CD4-positive, alpha-beta T cell (primary cell): ENCODE data around the gene NKX1-2. TPM values are rescaled to one million over a fixed set of nuclear protein-coding genes. Genes with fewer than 3 reads are reported as not detected.

Source experiments
- ATAC-seq: fragments of 200-7000 bp; cut with Tn5 transposase; one replicate; pipeline ENCODE4 v1.10.0; 2022; ENCODE audit warnings: mild to moderate bottlenecking; ENCODE audit not compliant: poor library complexity
- CTCF ChIA-PET: fragments of 350-600 bp; sonication (Branson Sonifier 250); formaldehyde crosslinking; loops from one replicate; lab custom pipeline; 2021; ENCODE audit warnings: antibody characterized with exemption, inconsistent platforms; lab: Charles Lee
- POLR2A ChIA-PET: fragments of 350-600 bp; sonication (Branson Sonifier 250); formaldehyde crosslinking; loops from one replicate; lab custom pipeline; 2021; ENCODE audit warnings: antibody characterized with exemption, inconsistent platforms; lab: Charles Lee
- DNase-seq, 14 experiments: peaks; one replicate each; pipeline ENCODE4 v3.0.0-alpha.2; 2013 to 2020; ENCODE audit warnings: mixed read lengths in 2 of 14
- H3K27ac ChIP-seq, 2 donors: one replicate each; pipeline versions ENCODE4 v1.5.1 to v1.7.0; 2013; ENCODE audit warnings: low read length in 2 of 2, low read depth in 1 of 2, mild to moderate bottlenecking in 1 of 2
- H3K27me3 ChIP-seq, 2 experiments: 1 replicate in 1 of 2; 2 replicates in 1 of 2; pipeline versions ENCODE4 v1.6.1 to v1.7.0; 2013; ENCODE audit warnings: low read length in 2 of 2, control low read depth in 1 of 2, mild to moderate bottlenecking in 1 of 2, moderate library complexity in 1 of 2; ENCODE audit not compliant: insufficient read depth in 2 of 2, control insufficient read depth in 1 of 2
- H3K36me3 ChIP-seq: one replicate; pipeline ENCODE4 v1.6.1; 2013; ENCODE audit warnings: low read length, control low read depth; ENCODE audit not compliant: insufficient read depth
- H3K4me1 ChIP-seq: one replicate; pipeline ENCODE4 v1.6.1; 2013; ENCODE audit warnings: low read length, control low read depth; ENCODE audit not compliant: insufficient read depth
- H3K4me3 ChIP-seq: one replicate; pipeline ENCODE4 v1.5.1; 2013; ENCODE audit warnings: mild to moderate bottlenecking, low read length, moderate library complexity
- H3K9me3 ChIP-seq, 2 experiments: 1 replicate in 1 of 2; 2 replicates in 1 of 2; pipeline versions ENCODE4 v1.6.1 to v1.7.0; 2013; ENCODE audit warnings: low read length in 2 of 2, mild to moderate bottlenecking in 2 of 2, control low read depth in 1 of 2, moderate library complexity in 1 of 2; ENCODE audit not compliant: control insufficient read depth in 1 of 2, insufficient read depth in 1 of 2
- H3K27ac Mint-ChIP-seq: one replicate; pipeline ENCODE4 v1.8.0; 2020; ENCODE audit warnings: mixed read lengths
- H3K27me3 Mint-ChIP-seq: one replicate; pipeline ENCODE4 v1.8.0; 2021; ENCODE audit warnings: mixed read lengths
- H3K36me3 Mint-ChIP-seq: one replicate; pipeline ENCODE4 v1.8.0; 2021; ENCODE audit warnings: low read depth, mixed read lengths
- H3K4me1 Mint-ChIP-seq: one replicate; pipeline ENCODE4 v1.8.0; 2021; ENCODE audit warnings: low read depth, mixed read lengths
- H3K4me3 Mint-ChIP-seq: one replicate; pipeline ENCODE4 v1.8.0; 2020; ENCODE audit warnings: mild to moderate bottlenecking, mixed read lengths
- H3K9me3 Mint-ChIP-seq: one replicate; pipeline ENCODE4 v1.8.0; 2020; ENCODE audit warnings: mixed read lengths
- intact Hi-C, 2 experiments: fragments of 100-400 bp; cut with DNase I in 1 of 2; cut with micrococcal nuclease in 1 of 2; formaldehyde crosslinking; loops; one replicate each; pipeline versions ENCODE4 v1.15.1 to v1.9.0; 2023 to 2025; cut with DNase I, micrococcal nuclease
- total RNA-seq, 174 experiments: library from RNA in 2 of 174; stranded (reverse) in 2 of 174; gene quantifications; one replicate each; pipeline ENCODE4 v1.2.3 and lab custom pipeline; 2021 to 2026
- TF ChIP-seq, protein P1 (sequence below): fragments of 200-600 bp; IDR thresholded peaks from one replicate; pipeline ENCODE4 v1.8.0; 2022; ENCODE audit warnings: antibody characterized with exemption, mild to moderate bottlenecking

The NKX1-2 gene
- total RNA-seq, 2 experiments from 2014 or later: not detected

GRCh38 chr10:124460144-124460543 is 10.3 kb upstream of the NKX1-2 start:
- H3K27ac Mint-ChIP-seq: no peak overlapping the region
- peaks cover 5 to 18% of the 10 kb centered on the region in 2 experiments for H3K27me3 ChIP-seq
- H3K9me3 Mint-ChIP-seq: no peaks in the 10 kb centered on the region
- intact Hi-C loops: loop anchor here in 1 of 2 experiments (2.0 to 5.0 kb wide), 6 partner anchors 71 to 1362 kb away; partner anchors contain the start of genes BCCIP, BUB3, EEF1AKMT2 and FAM53B
- H3K4me1 Mint-ChIP-seq: peaks cover 16% of the 10 kb centered on the region
- ChIA-PET CTCF (no interaction called here), POLR2A (interaction anchor here (0.6 kb wide), 1 partner anchor 504 kb away, joined by 3 read pairs; no protein-coding TSS in a partner anchor)
- no peak overlapping the region for H3K27ac ChIP-seq
- peak overlapping the region; percentile 80 for H3K4me3 Mint-ChIP-seq
- no peaks in the 10 kb centered on the region for H3K36me3 ChIP-seq
- peaks cover 2% of the 10 kb centered on the region for H3K36me3 Mint-ChIP-seq
- DNase-seq (no peak), ATAC-seq (no peak)
- peaks cover 25% of the 10 kb centered on the region for H3K27me3 Mint-ChIP-seq
- H3K4me1 ChIP-seq: peaks cover 25% of the 10 kb centered on the region
- TF ChIP-seq, protein P1, sequence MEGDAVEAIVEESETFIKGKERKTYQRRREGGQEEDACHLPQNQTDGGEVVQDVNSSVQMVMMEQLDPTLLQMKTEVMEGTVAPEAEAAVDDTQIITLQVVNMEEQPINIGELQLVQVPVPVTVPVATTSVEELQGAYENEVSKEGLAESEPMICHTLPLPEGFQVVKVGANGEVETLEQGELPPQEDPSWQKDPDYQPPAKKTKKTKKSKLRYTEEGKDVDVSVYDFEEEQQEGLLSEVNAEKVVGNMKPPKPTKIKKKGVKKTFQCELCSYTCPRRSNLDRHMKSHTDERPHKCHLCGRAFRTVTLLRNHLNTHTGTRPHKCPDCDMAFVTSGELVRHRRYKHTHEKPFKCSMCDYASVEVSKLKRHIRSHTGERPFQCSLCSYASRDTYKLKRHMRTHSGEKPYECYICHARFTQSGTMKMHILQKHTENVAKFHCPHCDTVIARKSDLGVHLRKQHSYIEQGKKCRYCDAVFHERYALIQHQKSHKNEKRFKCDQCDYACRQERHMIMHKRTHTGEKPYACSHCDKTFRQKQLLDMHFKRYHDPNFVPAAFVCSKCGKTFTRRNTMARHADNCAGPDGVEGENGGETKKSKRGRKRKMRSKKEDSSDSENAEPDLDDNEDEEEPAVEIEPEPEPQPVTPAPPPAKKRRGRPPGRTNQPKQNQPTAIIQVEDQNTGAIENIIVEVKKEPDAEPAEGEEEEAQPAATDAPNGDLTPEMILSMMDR: no peak
- no peaks in the 10 kb centered on the region for H3K9me3 ChIP-seq
- no peak overlapping the region for H3K4me3 ChIP-seq

DNA sequence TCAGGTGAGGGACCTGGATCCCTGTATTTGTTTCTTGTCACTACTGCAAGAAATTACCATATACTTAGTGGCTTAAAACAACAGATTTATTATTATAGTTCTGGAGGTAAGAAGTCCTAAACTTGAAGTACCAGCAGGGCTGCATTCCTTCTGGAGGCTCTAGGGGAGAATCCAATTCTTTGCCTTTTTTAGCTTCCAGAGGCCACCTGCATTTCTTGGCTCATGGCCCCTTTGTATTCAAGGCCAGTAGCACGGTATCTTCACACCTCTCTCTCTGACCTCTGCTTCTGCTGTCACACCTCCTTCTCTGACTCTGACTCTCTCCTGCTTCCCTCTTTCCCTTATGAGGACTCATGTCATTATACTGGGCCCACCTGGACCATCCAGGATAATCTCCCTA is 9.6 kb upstream of the NKX1-2 start:
- Histone ChIP-seq H3K4me3 (no peak overlapping the region), H3K4me1 (peaks cover 18% of the 10 kb centered on the region), H3K36me3 (no peaks in the 10 kb centered on the region), H3K27ac (no peak overlapping the region), H3K9me3 (no peaks in the 10 kb centered on the region), H3K27me3 (peaks cover 12 to 21% of the 10 kb centered on the region in 2 experiments)
- H3K9me3 Mint-ChIP-seq: no peaks in the 10 kb centered on the region
- TF ChIP-seq, protein P1: no peak
- ATAC-seq (no peak), DNase-seq (no peak)
- ChIA-PET CTCF (no interaction called here), POLR2A (no interaction called here)
- H3K4me3 Mint-ChIP-seq: no peak overlapping the region
- H3K27ac Mint-ChIP-seq: no peak overlapping the region
- H3K4me1 Mint-ChIP-seq: peaks cover 8% of the 10 kb centered on the region
- peaks cover 33% of the 10 kb centered on the region for H3K27me3 Mint-ChIP-seq
- H3K36me3 Mint-ChIP-seq: no peaks in the 10 kb centered on the region
- intact Hi-C loops: loop anchor here in 1 of 2 experiments (1.0 kb wide), 1 partner anchor 40 kb away; no protein-coding TSS in a partner anchor

- Mint-ChIP-seq H3K27me3 (peaks cover 38% of the 10 kb centered on the region), H3K36me3 (no peaks in the 10 kb centered on the region), H3K27ac (no peak overlapping the region), H3K4me1 (peaks cover 5% of the 10 kb centered on the region), H3K4me3 (no peak overlapping the region), H3K9me3 (no peaks in the 10 kb centered on the region)
- H3K27ac ChIP-seq: no peak overlapping the region
- DNase-seq (no peak), ATAC-seq (no peak)
- no peaks in the 10 kb centered on the region for H3K36me3 ChIP-seq
- H3K4me3 ChIP-seq: no peak overlapping the region
- TF ChIP-seq, protein P1: no peak
- H3K27me3 ChIP-seq: peaks cover 17 to 26% of the 10 kb centered on the region in 2 experiments
- ChIA-PET CTCF (no interaction called here), POLR2A (no interaction called here)
- intact Hi-C loops: loop anchor here in 1 of 2 experiments (1.0 kb wide), 1 partner anchor 40 kb away; no protein-coding TSS in a partner anchor
- H3K9me3 ChIP-seq: no peaks in the 10 kb centered on the region
- peaks cover 13% of the 10 kb centered on the region for H3K4me1 ChIP-seq
Measured at GRCh38 chr10:124458889-124459288, 9.1 kb upstream of the NKX1-2 start.
